ENCODE measurements around the gene RHBDL1. TPM values are rescaled to one million over a fixed set of nuclear protein-coding genes. Genes with fewer than 3 reads are reported as not detected.

Gene RHBDL1
- total and polyA plus RNA-seq, 2 of the 8 experiments (the other 6 are each of a cell fraction or from before 2014, with no cell fraction given), result 4.0 to 8.1 TPM

- no peak overlapping the region for H4K5ac ChIP-seq (ENCODE audit: insufficient read length, low read depth, low read length)
- no peak overlapping the region for H2BK12ac ChIP-seq (ENCODE audit: low read depth, low read length)
- H2BK15ac ChIP-seq (ENCODE audit: low read length), result no peak overlapping the region
- no peaks in the 10 kb centered on the region for H3K27me3 ChIP-seq (replicated peaks in 1 of 4; ENCODE audit: control insufficient read depth in 3 of 4, extremely low read depth in 1 of 4, insufficient read depth in 3 of 4, low read length in 3 of 4)
- ChIA-PET CTCF (ENCODE audit: partially characterized antibody) (no interaction called here), POLR2A (ENCODE audit: partially characterized antibody) (interaction anchor here (1.2 to 2.7 kb wide), 3 partner anchors 10 to 52 kb away, joined by 3 to 16 read pairs (median 13); partner anchors contain the start of gene WDR90)
- no peak overlapping the region for H3K27ac ChIP-seq (ENCODE audit: low read depth, low read length)
- no peak overlapping the region for H2BK20ac ChIP-seq (ENCODE audit: low read length)
- no peaks in the 10 kb centered on the region for H3K9me3 ChIP-seq (ENCODE audit: insufficient read depth in 2 of 2, low read depth in 1 of 2, low read length in 1 of 2)
- no peak overlapping the region for H2AFZ ChIP-seq (ENCODE audit: low read length)
- H3K56ac ChIP-seq (replicated peaks; ENCODE audit: insufficient read length, low read depth, low read length), result no peak overlapping the region
- H2BK5ac ChIP-seq (ENCODE audit: low read depth, low read length), result no peak overlapping the region
- peaks cover 0 to 21% (median 3%) of the 10 kb centered on the region in 4 experiments; a peak in 4 of 8 replicates for H3K36me3 ChIP-seq (ENCODE audit: control insufficient read depth in 2 of 4, insufficient read depth in 4 of 4, low read length in 3 of 4)
- peaks cover 3 to 10% of the 10 kb centered on the region in 2 experiments for H4K20me1 ChIP-seq (replicated peaks in 1 of 2; ENCODE audit: control insufficient read depth in 1 of 2, insufficient read depth in 2 of 2, low read length in 2 of 2)
- H2BK120ac ChIP-seq (replicated peaks; ENCODE audit: low read depth, low read length), result no peak overlapping the region
- H3K4ac ChIP-seq (replicated peaks; ENCODE audit: insufficient read length, low read depth, low read length), result no peak overlapping the region
- H2AK5ac ChIP-seq (ENCODE audit: low read depth, low read length), result no peak overlapping the region
- no peak for FAIRE-seq
- peak overlapping the region; percentile 11; the same call in 1 of the 2 replicates for H4K8ac ChIP-seq (ENCODE audit: extremely low read depth, insufficient read depth, low read length)
- no peak for DNase-seq (ENCODE audit: low read depth in 1 of 2, low spot score in 2 of 2)
- H3K4me3 ChIP-seq (ENCODE audit: extremely low read depth in 1 of 4, insufficient read depth in 2 of 4, low read depth in 3 of 4, low read length in 4 of 4), result peak overlapping the region in 1 of 4 experiments; percentile 73; a peak in 2 of 8 replicates
- no peak overlapping the region for H4K91ac ChIP-seq (replicated peaks; ENCODE audit: insufficient read length, low read length)
- peaks cover 0 to 6% of the 10 kb centered on the region in 2 experiments; a peak in 1 of 4 replicates for H3K79me2 ChIP-seq (ENCODE audit: control insufficient read depth in 1 of 2, insufficient read depth in 2 of 2, low read length in 2 of 2)
- H3K4me2 ChIP-seq (ENCODE audit: insufficient read depth in 1 of 2, low read depth in 2 of 2, low read length in 2 of 2), result peak overlapping the region; percentile 62 to 80
- no peak overlapping the region for H3K23ac ChIP-seq (ENCODE audit: insufficient read length)
- H3K4me1 ChIP-seq (replicated peaks in 1 of 4; ENCODE audit: control insufficient read depth in 3 of 4, insufficient read depth in 4 of 4, low read length in 3 of 4), result peaks cover 0 to 35% (median 26%) of the 10 kb centered on the region in 4 experiments; a peak in 6 of 7 replicates
- no peak overlapping the region for H3K14ac ChIP-seq (ENCODE audit: insufficient read length)
- no peak overlapping the region for H3K9ac ChIP-seq (replicated peaks in 1 of 4; ENCODE audit: extremely low read depth in 1 of 4, low read depth in 3 of 4, low read length in 3 of 4)
- WGBS, 2 experiments (ENCODE audit: extremely low coverage in 1 of 2, insufficient coverage in 1 of 2, insufficient read length in 1 of 2, insufficient replicate concordance in 2 of 2, low coverage in 1 of 2, low lambda C conversion rate in 2 of 2, missing lambda C conversion rate in 1 of 2), result 92% methylated on average over 5 of the region's 7 CpGs; no CpG with 5 or more reads in 1 of the 2 experiments
- no peak overlapping the region for H3K18ac ChIP-seq (ENCODE audit: extremely low read depth, low read length)
- H3K23me2 ChIP-seq (ENCODE audit: low read depth, low read length), result peaks cover 8% of the 10 kb centered on the region; the same call in 1 of the 2 replicates
- no peaks in the 10 kb centered on the region for H3K79me1 ChIP-seq (ENCODE audit: low read depth, low read length)
- TF ChIP-seq ZNF274 (IDR thresholded peaks at IDR 0.05; ENCODE audit: borderline replicate concordance, extremely low read depth, low read length), result no peak
- no peak for TF ChIP-seq CREB1 (IDR thresholded peaks at IDR 0.05)
- TF ChIP-seq POU5F1 (IDR thresholded peaks at IDR 0.05; ENCODE audit: low read depth, low read length), result no peak
- TF ChIP-seq EP300 (IDR thresholded peaks at IDR 0.05; ENCODE audit: borderline replicate concordance in 1 of 2, low read depth in 2 of 2, low read length in 2 of 2), result no peak
- no peak for TF ChIP-seq MAX (IDR thresholded peaks at IDR 0.05)
- no peak for TF ChIP-seq TEAD4 (IDR thresholded peaks at IDR 0.05; ENCODE audit: low read depth, low read length)
- no peak for TF ChIP-seq JUND (IDR thresholded peaks at IDR 0.05; ENCODE audit: low read length)
- no peak for TF ChIP-seq SP4 (IDR thresholded peaks at IDR 0.05; ENCODE audit: low read length)
- no peak for TF ChIP-seq SRF (IDR thresholded peaks at IDR 0.05; ENCODE audit: low read depth, low read length)
- no peak for TF ChIP-seq KDM1A (IDR thresholded peaks at IDR 0.05; ENCODE audit: borderline replicate concordance, low read length)
- TF ChIP-seq CBX5 (IDR thresholded peaks at IDR 0.05; ENCODE audit: low read depth, low read length), result no peak
- no peak for TF ChIP-seq NRF1 (IDR thresholded peaks at IDR 0.05; ENCODE audit: low read depth, low read length)
- no peak for TF ChIP-seq BRCA1 (IDR thresholded peaks at IDR 0.05; ENCODE audit: low read depth, low read length)
- TF ChIP-seq ATF3 (IDR thresholded peaks at IDR 0.05; ENCODE audit: insufficient read depth, low read depth, low read length), result no peak
Observed at GRCh38 chr16:634996-635395, 40.5 kb upstream of the RHBDL1 start.
